HCT116 (cell line): ENCODE results near the gene CD9. TPM values are rescaled to one million over a fixed set of nuclear protein-coding genes. Genes with fewer than 3 reads are reported as not detected.

Source experiments
- ATAC-seq: fragments of 200-7000 bp; cut with Tn5 transposase; 2 replicates; pipeline ENCODE4 v1.9.1; 2020; ENCODE audit warnings: mild to moderate bottlenecking, moderate library complexity
- BruUV-seq: library from RNA; stranded (reverse); fragments of 400-500 nt; replicated peaks from 2 replicates; lab custom pipeline; 2021; lab: Mats Ljungman, UMichigan
- CTCF ChIA-PET: fragments of 300-600 bp; sonication (Branson Sonifier 250); formaldehyde crosslinking; loops from one replicate; lab custom pipeline; 2021; ENCODE audit warnings: antibody characterized with exemption; lab: Charles Lee
- POLR2A ChIA-PET: fragments of 300-600, 350-600 bp; sonication (Branson Sonifier 250); formaldehyde crosslinking; loops from one replicate; lab custom pipeline; 2021; ENCODE audit warnings: antibody characterized with exemption; lab: Charles Lee
- RAD21 ChIA-PET, 2 experiments: fragments of 300-600 bp; sonication (Branson Sonifier 250); formaldehyde crosslinking; loops; one replicate each; lab custom pipeline; 2023; ENCODE audit warnings: low total read pairs in 2 of 2; ENCODE audit not compliant: uncharacterized antibody in 2 of 2, unreplicated experiment in 2 of 2, low non-redundant PET in 1 of 2; lab: Charles Lee
- DNase-seq: peaks from one replicate; pipeline ENCODE4 v3.0.0-alpha.2; 2010; ENCODE audit warnings: low read depth, low spot score
- H2AFZ ChIP-seq: fragments of 200-600 bp; shearing (Covaris generic), sonication (generic); 2 replicates; pipeline ENCODE4 v1.6.1; 2017; ENCODE audit warnings: low read depth, mixed run types, mixed read lengths, antibody characterized with exemption, low read length; ENCODE audit not compliant: poor library complexity, severe bottlenecking
- H3K27ac ChIP-seq: 2 replicates; pipeline ENCODE4 v1.5.1; 2012; ENCODE audit warnings: low read depth, low read length
- H3K27me3 ChIP-seq: fragments of 200-600 bp; sonication (generic); 2 replicates; pipeline ENCODE4 v1.6.1; 2016; ENCODE audit warnings: mixed run types, low read length, mixed read lengths; ENCODE audit not compliant: insufficient read depth
- H3K36me3 ChIP-seq, 2 experiments: fragments of 200-500 bp in 1 of 2; fragments of 200-600 bp in 1 of 2; sonication (Bioruptor generic) in 1 of 2; sonication (generic) in 1 of 2; 2 replicates each; pipeline versions ENCODE4 v1.5.1 to v1.6.1; 2014 to 2016; ENCODE audit warnings: low read length in 2 of 2, inconsistent platforms in 1 of 2, mixed read lengths in 1 of 2, mixed run types in 1 of 2; ENCODE audit not compliant: insufficient read depth in 2 of 2, control insufficient read depth in 1 of 2
- H3K4me1 ChIP-seq, 2 experiments: fragments of 200-600 bp in 1 of 2; sonication (generic) in 1 of 2; 2 replicates each; pipeline versions ENCODE4 v1.5.1 to v1.6.1; 2012 to 2017; ENCODE audit warnings: low read length in 2 of 2, inconsistent platforms in 1 of 2, mild to moderate bottlenecking in 1 of 2, mixed read lengths in 1 of 2, mixed run types in 1 of 2, moderate library complexity in 1 of 2; ENCODE audit not compliant: insufficient read depth in 2 of 2, control insufficient read depth in 1 of 2
- H3K4me2 ChIP-seq: fragments of 200-600 bp; sonication (generic); 2 replicates; pipeline ENCODE4 v1.6.1; 2017; ENCODE audit warnings: mixed run types, low read length, mixed read lengths
- H3K4me3 ChIP-seq, 2 experiments: fragments of 200-600 bp in 1 of 2; sonication (generic) in 1 of 2; replicated peaks in 1 of 2; 2 replicates each; pipeline ENCODE4 v1.5.1; 2011 to 2016; ENCODE audit warnings: low read length in 2 of 2, control low read depth in 1 of 2, low read depth in 1 of 2, mild to moderate bottlenecking in 1 of 2, mixed read lengths in 1 of 2, mixed run types in 1 of 2
- H3K79me2 ChIP-seq: fragments of 200-600 bp; sonication (generic); 2 replicates; pipeline ENCODE4 v1.6.1; 2017; ENCODE audit warnings: mild to moderate bottlenecking, mixed run types, low read length, moderate library complexity, mixed read lengths; ENCODE audit not compliant: insufficient read depth
- H3K9ac ChIP-seq: fragments of 200-600 bp; sonication (generic); 2 replicates; pipeline ENCODE4 v1.6.1; 2016; ENCODE audit warnings: low read length, mixed read lengths
- H3K9me2 ChIP-seq: fragments of 200-600 bp; sonication (generic), shearing (Covaris generic); 2 replicates; pipeline ENCODE4 v1.6.1; 2017; ENCODE audit warnings: mixed run types, mild to moderate bottlenecking, moderate library complexity; ENCODE audit not compliant: insufficient read depth
- H3K9me3 ChIP-seq, 2 experiments: fragments of 200-500 bp in 1 of 2; fragments of 200-600 bp in 1 of 2; sonication (Bioruptor generic) in 1 of 2; sonication (generic) in 1 of 2; 2 replicates each; pipeline ENCODE4 v1.6.1; 2014 to 2017; ENCODE audit warnings: low read length in 2 of 2, mixed read lengths in 2 of 2, inconsistent platforms in 1 of 2, low read depth in 1 of 2, mild to moderate bottlenecking in 1 of 2, mixed run types in 1 of 2, moderate library complexity in 1 of 2; ENCODE audit not compliant: control insufficient read depth in 1 of 2, insufficient read depth in 1 of 2
- H4K20me1 ChIP-seq: fragments of 200-600 bp; sonication (generic), shearing (Covaris generic); 2 replicates; pipeline ENCODE4 v1.6.1; 2017; ENCODE audit warnings: mixed run types, mild to moderate bottlenecking, moderate library complexity; ENCODE audit not compliant: insufficient read depth
- ATF3 ChIP-seq: IDR thresholded peaks from 2 replicates; pipeline ENCODE4 v1.6.1; 2012
- CBX3 ChIP-seq: IDR thresholded peaks from 2 replicates; pipeline ENCODE4 v1.6.1; 2012; ENCODE audit warnings: low read depth
- CEBPB ChIP-seq: IDR thresholded peaks from 2 replicates; pipeline ENCODE4 v1.6.1; 2012; ENCODE audit warnings: low read depth
- CTCF ChIP-seq, 3 experiments: fragments of 200-600 bp in 1 of 3; sonication (generic) in 1 of 3; IDR thresholded peaks in 2 of 3; conservative IDR thresholded peaks in 1 of 3; 2 replicates each; pipeline ENCODE4 v1.5.1; 2012 to 2017; ENCODE audit warnings: low read depth in 2 of 3, low read length in 2 of 3, antibody characterized with exemption in 1 of 3, borderline replicate concordance in 1 of 3, control low read depth in 1 of 3, mild to moderate bottlenecking in 1 of 3, mixed read lengths in 1 of 3, mixed run types in 1 of 3, moderate library complexity in 1 of 3; ENCODE audit not compliant: insufficient read depth in 1 of 3
- EGR1 ChIP-seq: IDR thresholded peaks from 2 replicates; pipeline ENCODE4 v1.6.1; 2012; ENCODE audit warnings: low read depth
- ELF1 ChIP-seq: IDR thresholded peaks from 2 replicates; pipeline ENCODE4 v1.6.1; 2012; ENCODE audit warnings: low read depth, borderline replicate concordance
- EZH2phosphoT487 ChIP-seq: fragments of 200-600 bp; IDR thresholded peaks from 2 replicates; pipeline ENCODE4 v1.6.1; 2018; ENCODE audit warnings: antibody characterized with exemption, borderline replicate concordance
- POLR2A ChIP-seq: IDR thresholded peaks from 2 replicates; pipeline ENCODE4 v1.7.0; 2011; ENCODE audit warnings: borderline replicate concordance; ENCODE audit not compliant: insufficient read depth, insufficient read length; ENCODE audit errors: extremely low read depth
- POLR2AphosphoS5 ChIP-seq: IDR thresholded peaks from 2 replicates; pipeline ENCODE4 v1.6.1; 2011; ENCODE audit warnings: mild to moderate bottlenecking, low read depth, low read length, moderate library complexity
- RAD21 ChIP-seq: IDR thresholded peaks from 2 replicates; pipeline ENCODE4 v1.6.1; 2012; ENCODE audit warnings: low read depth, mild to moderate bottlenecking
- SIN3A ChIP-seq: IDR thresholded peaks from 2 replicates; pipeline ENCODE4 v1.6.1; 2012; ENCODE audit warnings: low read depth
- SP1 ChIP-seq: IDR thresholded peaks from 2 replicates; pipeline ENCODE4 v1.6.1; 2012; ENCODE audit warnings: low read depth
- TCF7L2 ChIP-seq: IDR thresholded peaks from 2 replicates; pipeline ENCODE4 v1.7.0; 2011; ENCODE audit warnings: borderline replicate concordance, inconsistent platforms; ENCODE audit not compliant: insufficient read depth, insufficient read length; ENCODE audit errors: extremely low read depth
- YY1 ChIP-seq: IDR thresholded peaks from 2 replicates; pipeline ENCODE4 v1.6.1; 2011; ENCODE audit warnings: low read length, low read depth, moderate library complexity, mild to moderate bottlenecking; ENCODE audit not compliant: insufficient replicate concordance; ENCODE audit errors: extremely low read depth
- ZFX ChIP-seq: fragments of 450-650 bp; IDR thresholded peaks from 2 replicates; pipeline ENCODE4 v1.6.1; 2017
- ZNF274 ChIP-seq: fragments of 200-500 bp; sonication (Bioruptor generic); IDR thresholded peaks from 2 replicates; pipeline ENCODE4 v1.6.1; 2014; ENCODE audit warnings: mild to moderate bottlenecking, low read depth, low read length, inconsistent platforms
- intact Hi-C: fragments of 100-400 bp; cut with micrococcal nuclease; formaldehyde crosslinking; loops from 2 replicates; pipeline ENCODE4 v1.10.0; 2022
- total RNA-seq: library from RNA; stranded (reverse); gene quantifications from one replicate; pipeline ENCODE4 v1.2.1, GENCODE V29; 2021; ENCODE audit not compliant: unreplicated experiment

CD9 gene
- total RNA-seq, 1 experiment from 2014 or later = 182 TPM

- Histone ChIP-seq H3K9ac (no peak overlapping the region), H3K4me1 (peaks cover 55 to 61% of the 10 kb centered on the region in 2 experiments)
These were observed 25.9 kb downstream of the CD9 start for GRCh38 chr12:6226002-6226678.

More at GRCh38 chr12:6226002-6226678, 25.9 kb downstream of the CD9 start:
- no peaks in the 10 kb centered on the region for H4K20me1 ChIP-seq
- H3K27me3 ChIP-seq = no peaks in the 10 kb centered on the region
- CTCF ChIA-PET = no interaction called here
- no peak overlapping the region for H3K27ac ChIP-seq
- no peaks in the 10 kb centered on the region for H3K9me2 ChIP-seq
- TF ChIP-seq ZNF274 (no peak), POLR2A (no peak), EZH2phosphoT487 (no peak), CBX3 (no peak), SIN3A (no peak), CEBPB (no peak), TCF7L2 (no peak), POLR2AphosphoS5 (no peak), YY1 (no peak), ELF1 (no peak), CTCF (IDR thresholded peaks at IDR 0.05 in 2 of 3, conservative IDR thresholded peaks at IDR 0.05 in 1 of 3; ENCODE audit: borderline replicate concordance in 1 of 3, insufficient read depth in 1 of 3, low read depth in 2 of 3, low read length in 2 of 3) (no peak), SP1 (no peak), ATF3 (no peak), EGR1 (no peak), RAD21 (no peak), ZFX (no peak)
- H3K4me2 ChIP-seq = no peak overlapping the region
- H2AFZ ChIP-seq = no peak overlapping the region
- H3K9me3 ChIP-seq = no peaks in the 10 kb centered on the region
- POLR2A ChIA-PET = no interaction called here
- H3K36me3 ChIP-seq = peaks cover 23 to 26% of the 10 kb centered on the region in 2 experiments; a peak in 3 of 4 replicates
- RAD21 ChIA-PET = no interaction called here
- ATAC-seq = no peak
- H3K79me2 ChIP-seq = peaks cover 71% of the 10 kb centered on the region
- H3K4me3 ChIP-seq = no peak overlapping the region
- DNase-seq = no peak
- BruUV-seq = no TSS peak
- intact Hi-C loops = no loop called here
